PC-9 (cell line): Measurements from ENCODE around the gene PI4K2A. TPM values are rescaled to one million over a fixed set of nuclear protein-coding genes. Genes with fewer than 3 reads are reported as not detected.

Source experiments
- BruUV-seq: library from RNA; stranded (reverse); fragments of 400-500 nt; replicated peaks from 2 replicates; lab custom pipeline; 2021; lab: Mats Ljungman, UMichigan
- CTCF ChIA-PET: fragments of 300-600 bp; sonication (Branson Sonifier 250); formaldehyde crosslinking; loops from one replicate; lab custom pipeline; 2022; ENCODE audit warnings: antibody characterized with exemption; lab: Charles Lee
- POLR2A ChIA-PET: fragments of 300-600 bp; sonication (Branson Sonifier 250); formaldehyde crosslinking; loops from one replicate; lab custom pipeline; 2022; ENCODE audit warnings: antibody characterized with exemption; ENCODE audit not compliant: unreplicated experiment; lab: Charles Lee
- DNase-seq, 2 experiments: peaks; one replicate each; pipeline versions ENCODE4 v3.0.0 to v3.0.0-alpha.2; 2015 to 2022; ENCODE audit warnings: mixed read lengths in 1 of 2
- H2AFZ ChIP-seq: fragments of 200-600 bp; sonication (generic); 2 replicates; pipeline ENCODE4 v1.8.1; 2017; ENCODE audit warnings: antibody characterized with exemption
- H3F3A ChIP-seq: fragments of 200-600 bp; sonication (generic); 2 replicates; pipeline ENCODE4 v1.8.1; 2017; ENCODE audit warnings: antibody characterized with exemption, mild to moderate bottlenecking, low read depth; ENCODE audit not compliant: insufficient read depth
- H3K27ac ChIP-seq: fragments of 200-600 bp; sonication (generic); 2 replicates; pipeline ENCODE4 v1.6.1; 2016; ENCODE audit warnings: mixed run types
- H3K27me3 ChIP-seq: fragments of 200-600 bp; sonication (generic); 2 replicates; pipeline ENCODE4 v1.6.1; 2016; ENCODE audit warnings: low read depth, mixed run types; ENCODE audit not compliant: insufficient read depth
- H3K36me3 ChIP-seq: fragments of 200-600 bp; sonication (generic); 2 replicates; pipeline ENCODE4 v1.6.1; 2016; ENCODE audit warnings: low read depth, mixed run types
- H3K4me1 ChIP-seq: fragments of 200-600 bp; sonication (generic); replicated peaks from 2 replicates; pipeline ENCODE4 v1.6.1; 2016; ENCODE audit warnings: mixed run types; ENCODE audit not compliant: insufficient read depth
- H3K4me2 ChIP-seq: fragments of 200-600 bp; sonication (generic); 2 replicates; pipeline ENCODE4 v1.6.1; 2017; ENCODE audit warnings: mixed run types
- H3K4me3 ChIP-seq: fragments of 200-600 bp; sonication (generic); 2 replicates; pipeline ENCODE4 v1.6.1; 2016; ENCODE audit warnings: mixed run types
- H3K79me2 ChIP-seq: fragments of 200-600 bp; sonication (generic); 2 replicates; pipeline ENCODE4 v1.6.1; 2017; ENCODE audit warnings: low read depth, mixed run types
- H3K9me2 ChIP-seq: fragments of 200-600 bp; sonication (generic); 2 replicates; pipeline ENCODE4 v1.8.1; 2017; ENCODE audit warnings: mild to moderate bottlenecking; ENCODE audit not compliant: insufficient read depth
- H3K9me3 ChIP-seq: fragments of 200-600 bp; sonication (generic); 2 replicates; pipeline ENCODE4 v1.8.1; 2016; ENCODE audit warnings: low read depth; ENCODE audit not compliant: insufficient read depth
- H4K20me1 ChIP-seq: fragments of 200-600 bp; sonication (generic); 2 replicates; pipeline ENCODE4 v1.8.1; 2017; ENCODE audit not compliant: insufficient read depth
- EZH2 ChIP-seq: fragments of 200-600 bp; sonication (generic); IDR thresholded peaks from 2 replicates; pipeline ENCODE4 v1.8.0; 2017; ENCODE audit warnings: antibody characterized with exemption, low read depth
- intact Hi-C: fragments of 100-400 bp; cut with micrococcal nuclease; formaldehyde crosslinking; loops from one replicate; pipeline ENCODE4 v1.10.0; 2022; ENCODE audit not compliant: unreplicated experiment
- total RNA-seq: library from RNA; stranded (reverse); gene quantifications from 2 replicates; pipeline ENCODE4 v1.2.3, GENCODE V29; 2021
- TF ChIP-seq, protein P1 (sequence below): fragments of 200-600 bp; sonication (generic); conservative IDR thresholded peaks from 2 replicates; pipeline ENCODE4 v1.6.1; 2017; ENCODE audit warnings: mixed run types, antibody characterized with exemption, mild to moderate bottlenecking, moderate library complexity

The PI4K2A gene
- total RNA-seq, 1 experiment from 2014 or later, result 20.3 TPM

DNA sequence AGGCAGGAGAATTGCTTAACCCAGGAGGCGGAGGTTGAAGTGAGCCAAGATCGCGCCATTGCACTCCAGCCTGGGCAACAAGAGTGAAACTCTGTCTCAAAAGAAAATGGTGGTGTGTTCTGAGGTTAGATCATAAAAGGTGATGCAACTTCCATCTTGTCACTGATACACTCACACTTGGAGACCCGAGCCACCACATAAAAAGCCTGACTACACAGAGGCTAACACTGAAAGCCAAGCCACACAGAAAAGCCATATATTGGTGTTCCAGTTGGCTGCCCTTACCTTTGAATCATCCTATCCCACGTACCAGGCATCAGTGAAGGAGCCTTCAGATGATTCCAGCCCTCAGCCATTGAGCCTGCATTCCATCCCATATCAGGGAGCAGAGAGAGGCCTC, 11.2 kb upstream of the PI4K2A start:
- no peak for DNase-seq
- intact Hi-C loops, result no loop called here
- ChIA-PET POLR2A (no interaction called here), CTCF (no interaction called here)
- H3K4me1 ChIP-seq, result no peaks in the 10 kb centered on the region
- H3K9me2 ChIP-seq, result no peaks in the 10 kb centered on the region
- no peaks in the 10 kb centered on the region for H3K9me3 ChIP-seq
- no peaks in the 10 kb centered on the region for H3F3A ChIP-seq
- H2AFZ ChIP-seq, result no peak overlapping the region
- BruUV-seq, result no TSS peak
- no peaks in the 10 kb centered on the region for H3K36me3 ChIP-seq
- H3K27me3 ChIP-seq, result no peaks in the 10 kb centered on the region
- H3K4me3 ChIP-seq, result no peak overlapping the region
- no peaks in the 10 kb centered on the region for H4K20me1 ChIP-seq
- no peak overlapping the region for H3K4me2 ChIP-seq
- 0 out of 2 replicates have a peak, but pooled peaks cover 4% of the 10 kb centered on the region for H3K79me2 ChIP-seq
- no peak for TF ChIP-seq EZH2
- TF ChIP-seq, protein P1, sequence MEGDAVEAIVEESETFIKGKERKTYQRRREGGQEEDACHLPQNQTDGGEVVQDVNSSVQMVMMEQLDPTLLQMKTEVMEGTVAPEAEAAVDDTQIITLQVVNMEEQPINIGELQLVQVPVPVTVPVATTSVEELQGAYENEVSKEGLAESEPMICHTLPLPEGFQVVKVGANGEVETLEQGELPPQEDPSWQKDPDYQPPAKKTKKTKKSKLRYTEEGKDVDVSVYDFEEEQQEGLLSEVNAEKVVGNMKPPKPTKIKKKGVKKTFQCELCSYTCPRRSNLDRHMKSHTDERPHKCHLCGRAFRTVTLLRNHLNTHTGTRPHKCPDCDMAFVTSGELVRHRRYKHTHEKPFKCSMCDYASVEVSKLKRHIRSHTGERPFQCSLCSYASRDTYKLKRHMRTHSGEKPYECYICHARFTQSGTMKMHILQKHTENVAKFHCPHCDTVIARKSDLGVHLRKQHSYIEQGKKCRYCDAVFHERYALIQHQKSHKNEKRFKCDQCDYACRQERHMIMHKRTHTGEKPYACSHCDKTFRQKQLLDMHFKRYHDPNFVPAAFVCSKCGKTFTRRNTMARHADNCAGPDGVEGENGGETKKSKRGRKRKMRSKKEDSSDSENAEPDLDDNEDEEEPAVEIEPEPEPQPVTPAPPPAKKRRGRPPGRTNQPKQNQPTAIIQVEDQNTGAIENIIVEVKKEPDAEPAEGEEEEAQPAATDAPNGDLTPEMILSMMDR, result no peak
- no peak overlapping the region for H3K27ac ChIP-seq

DNA sequence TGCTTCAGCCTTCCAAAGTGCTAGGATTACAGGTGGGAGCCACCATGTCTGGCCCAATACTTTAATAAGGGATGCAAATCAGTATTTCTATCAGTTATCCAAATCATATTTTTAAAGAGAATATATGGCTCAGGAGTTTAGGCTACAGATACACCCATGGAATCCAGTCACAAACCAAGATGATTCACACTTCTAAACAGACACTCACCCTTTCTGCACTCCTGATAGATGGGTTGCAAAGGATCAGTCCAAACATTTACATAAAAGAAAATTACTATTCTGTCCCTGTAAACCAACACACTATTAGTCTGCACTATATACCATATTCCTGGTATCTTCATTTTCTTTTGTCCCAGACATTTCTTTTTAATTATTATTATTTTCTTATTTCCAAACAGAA, 9.4 kb upstream of the PI4K2A start:
- Histone ChIP-seq H3K4me2 (no peak overlapping the region), H4K20me1 (no peaks in the 10 kb centered on the region), H3K9me3 (no peaks in the 10 kb centered on the region), H3F3A (no peaks in the 10 kb centered on the region), H3K27ac (no peak overlapping the region), H3K4me1 (no peaks in the 10 kb centered on the region), H3K36me3 (no peaks in the 10 kb centered on the region), H3K27me3 (no peaks in the 10 kb centered on the region), H3K4me3 (no peak overlapping the region), H3K79me2 (0 out of 2 replicates have a peak, but pooled peaks cover 4% of the 10 kb centered on the region), H2AFZ (no peak overlapping the region), H3K9me2 (no peaks in the 10 kb centered on the region)
- ChIA-PET POLR2A (no interaction called here), CTCF (no interaction called here)
- DNase-seq, result no peak
- intact Hi-C loops, result no loop called here
- no TSS peak for BruUV-seq
- TF ChIP-seq, protein P1, result no peak
- no peak for TF ChIP-seq EZH2

DNA sequence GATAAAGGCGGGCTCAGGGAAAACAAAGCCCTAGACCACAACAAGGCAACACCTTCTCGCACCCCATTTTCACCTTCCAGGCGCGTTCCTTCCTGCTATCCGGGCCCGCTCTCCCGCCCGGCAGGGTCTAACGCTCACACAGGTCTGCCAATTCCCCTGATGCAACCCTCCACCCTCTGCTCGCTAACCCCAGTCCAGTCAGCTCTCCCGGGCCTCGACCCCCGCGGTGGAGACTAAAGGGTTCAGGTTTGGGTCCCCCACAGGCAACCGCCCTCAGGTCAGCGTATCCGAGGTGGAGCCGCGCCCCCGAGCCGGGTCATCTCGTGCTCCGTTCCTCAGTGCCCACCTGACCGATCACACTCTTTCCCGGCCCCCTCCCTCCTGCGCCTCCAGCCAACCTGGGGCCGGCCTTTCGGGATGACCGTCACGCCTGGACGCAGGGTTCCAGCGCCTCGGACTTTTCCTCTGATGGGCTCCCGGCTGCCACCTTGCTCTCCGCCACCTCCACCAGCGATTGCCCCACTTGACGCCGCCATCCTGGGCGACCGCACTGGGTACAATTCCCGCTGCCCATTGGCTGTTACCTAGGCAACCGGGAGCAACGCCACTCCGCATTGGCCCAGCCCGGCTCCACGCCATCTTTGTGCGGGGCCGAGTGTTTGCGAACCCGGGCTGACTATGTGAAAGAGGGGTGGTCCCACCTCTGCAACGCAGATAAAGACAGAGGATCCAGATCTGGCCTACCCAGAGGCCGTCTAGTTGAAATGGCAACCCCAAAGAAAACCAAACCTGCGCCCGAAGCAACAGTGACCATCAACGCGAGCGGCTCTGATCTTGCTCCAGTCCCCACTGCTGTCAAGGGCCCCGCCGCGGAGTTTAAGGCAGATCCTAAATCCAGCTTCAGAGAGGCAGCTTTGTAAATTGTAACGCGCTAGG, 7.3 kb upstream of the PI4K2A start, which contains the start of gene MORN4:
Gene MORN4, minus strand, starts transcription at position 552 of the 936 bp plus-strand sequence. CDS start 13,847 bp downstream, outside the sequence.
- ChIA-PET CTCF (interaction anchor here (0.5 kb wide), 1 partner anchor 16 kb away, joined by 12 read pairs; no protein-coding TSS in a partner anchor), POLR2A (interaction anchor here (0.5 kb wide), 1 partner anchor 15 kb away, joined by 4 read pairs; no protein-coding TSS in a partner anchor)
- H3K36me3 ChIP-seq, result no peaks in the 10 kb centered on the region

More for the DNA sequence above, 7.3 kb upstream of the PI4K2A start, which contains the start of gene MORN4:
- Histone ChIP-seq H3K9me2 (no peaks in the 10 kb centered on the region), H3K27me3 (no peaks in the 10 kb centered on the region), H3K27ac (no peak within 1 kb of the TSS), H3K79me2 (0 out of 2 replicates have a peak, but pooled peaks cover 4% of the 10 kb centered on the region), H3K9me3 (no peaks in the 10 kb centered on the region), H3K4me2 (peak within 1 kb of the TSS; percentile 84), H2AFZ (peak within 1 kb of the TSS; percentile 90), H4K20me1 (no peaks in the 10 kb centered on the region), H3K4me3 (peak within 1 kb of the TSS; percentile 83), H3F3A (peaks cover under 1% of the 10 kb centered on the region; the same call in 1 of the 2 replicates), H3K4me1 (no peaks in the 10 kb centered on the region)
- peak; percentile 72 to 84 for DNase-seq
- intact Hi-C loops, result no loop called here
- TF ChIP-seq EZH2, result no peak
- TF ChIP-seq, protein P1, result no peak
- no TSS peak for BruUV-seq
